HepG2 (cell line): Measurements from ENCODE around the gene TCF25. TPM values are rescaled to one million over a fixed set of nuclear protein-coding genes. Genes with fewer than 3 reads are reported as not detected.

Source experiments
- ATAC-seq: fragments of 200-7000 bp; cut with Tn5 transposase; 3 replicates; pipeline ENCODE4 v1.9.1; 2020; ENCODE audit warnings: mild to moderate bottlenecking, moderate library complexity
- BruUV-seq: library from RNA; stranded (reverse); fragments of 400-500 nt; replicated peaks from 2 replicates; lab custom pipeline; 2021; lab: Mats Ljungman, UMichigan
- CTCF ChIA-PET: fragments of 300-600 bp; formaldehyde crosslinking; extraction: SDS; loops from one replicate; lab custom pipeline; 2021; ENCODE audit warnings: low total read pairs, inconsistent platforms, low intra/inter-chr PET ratio; lab: Yijun Ruan, JAX
- POLR2A ChIA-PET: fragments of 350-600 bp; sonication (Branson Sonifier 250); formaldehyde crosslinking; loops from one replicate; lab custom pipeline; 2020; ENCODE audit warnings: antibody characterized with exemption, inconsistent platforms; lab: Yijun Ruan, JAX
- DNase-seq: peaks from one replicate; pipeline ENCODE4 v3.0.0-alpha.2; 2015; ENCODE audit warnings: low spot score
- FAIRE-seq: peaks from 3 replicates; lab custom pipeline; 2011; peaks lifted over from hg19 to GRCh38; lab: Jason Lieb, UNC
- H2AFZ ChIP-seq: one replicate; pipeline ENCODE4 v1.6.1; 2011; ENCODE audit warnings: low read length, inconsistent platforms
- H3K27ac ChIP-seq: fragments of 300-600 bp; 3 replicates; pipeline ENCODE4 v1.8.0; 2011; ENCODE audit warnings: mixed run types, mild to moderate bottlenecking, mixed read lengths, low read length, inconsistent platforms; ENCODE audit not compliant: insufficient read depth; ENCODE audit errors: extremely low read length
- H3K27me3 ChIP-seq, 2 experiments: fragments of 200-600 bp in 1 of 2; 2 replicates in 1 of 2; 3 replicates in 1 of 2; pipeline versions ENCODE4 v1.6.0 to v1.8.0; 2011; ENCODE audit warnings: low read length in 2 of 2, mild to moderate bottlenecking in 2 of 2, moderate library complexity in 2 of 2, inconsistent platforms in 1 of 2; ENCODE audit not compliant: insufficient read depth in 2 of 2, control insufficient read depth in 1 of 2
- H3K36me3 ChIP-seq, 2 experiments: fragments of 200-600 bp in 1 of 2; replicated peaks in 1 of 2; 2 replicates in 1 of 2; 3 replicates in 1 of 2; pipeline versions ENCODE4 v1.5.1 to v1.8.0; 2011; ENCODE audit warnings: low read length in 2 of 2, inconsistent platforms in 1 of 2; ENCODE audit not compliant: insufficient read depth in 2 of 2, control insufficient read depth in 1 of 2
- H3K4me1 ChIP-seq: 2 replicates; pipeline ENCODE4 v1.5.1; 2012; ENCODE audit warnings: low read length, inconsistent platforms; ENCODE audit not compliant: insufficient read depth
- H3K4me2 ChIP-seq: 2 replicates; pipeline ENCODE4 v1.6.0; 2011; ENCODE audit warnings: low read depth, low read length, inconsistent platforms
- H3K4me3 ChIP-seq, 3 experiments: fragments of 200-600 bp in 1 of 3; sonication (generic), shearing (Covaris generic) in 1 of 3; replicated peaks in 1 of 3; 2 replicates each; pipeline ENCODE4 v1.5.1; 2011 to 2016; ENCODE audit warnings: low read length in 3 of 3, inconsistent platforms in 2 of 3, low read depth in 2 of 3, mild to moderate bottlenecking in 2 of 3, control low read depth in 1 of 3, mixed read lengths in 1 of 3; ENCODE audit not compliant: insufficient read depth in 1 of 3
- H3K79me2 ChIP-seq: one replicate; pipeline ENCODE4 v1.6.1; 2011; ENCODE audit warnings: low read length, inconsistent platforms; ENCODE audit not compliant: insufficient read depth
- H3K9ac ChIP-seq: 2 replicates; pipeline ENCODE4 v1.6.0; 2011; ENCODE audit warnings: mild to moderate bottlenecking, low read depth, low read length, inconsistent platforms; ENCODE audit not compliant: insufficient read depth
- H3K9me3 ChIP-seq: 2 replicates; pipeline ENCODE4 v1.5.1; 2012; ENCODE audit warnings: mild to moderate bottlenecking, low read length
- H4K20me1 ChIP-seq: 2 replicates; pipeline ENCODE4 v1.6.0; 2011; ENCODE audit warnings: inconsistent platforms, mild to moderate bottlenecking, low read length, moderate library complexity; ENCODE audit not compliant: insufficient read depth
- AGO2 ChIP-seq: fragments of 200-400 bp; formaldehyde crosslinking; optimal IDR thresholded peaks from 2 replicates; pipeline ENCODE3; 2017; ENCODE audit warnings: mild to moderate bottlenecking, low read depth, low read length, moderate library complexity
- GABPB1 ChIP-seq: IDR thresholded peaks from 2 replicates; pipeline ENCODE4 v1.6.1; 2016; ENCODE audit warnings: mild to moderate bottlenecking, missing genetic modification reagents, moderate library complexity, missing compliant biosample characterization
- HMG20B ChIP-seq: conservative IDR thresholded peaks from 2 replicates; pipeline ENCODE4 v1.6.1; 2016; ENCODE audit warnings: missing genetic modification reagents, missing compliant biosample characterization
- POLR2A ChIP-seq, 2 experiments: IDR thresholded peaks; 2 replicates each; pipeline ENCODE4 v1.6.1; 2011; ENCODE audit warnings: low read depth in 2 of 2, low read length in 2 of 2, mild to moderate bottlenecking in 1 of 2, moderate library complexity in 1 of 2; ENCODE audit not compliant: insufficient read depth in 1 of 2
- POLR2G ChIP-seq: fragments of 200-400 bp; formaldehyde crosslinking; IDR thresholded peaks from 2 replicates; pipeline ENCODE4 v1.6.1; 2018; ENCODE audit warnings: mild to moderate bottlenecking, low read depth, low read length, moderate library complexity
- RBFOX2 ChIP-seq: fragments of 200-400 bp; formaldehyde crosslinking; IDR thresholded peaks from 2 replicates; pipeline ENCODE4 v1.6.1; 2017; ENCODE audit warnings: low read depth, mild to moderate bottlenecking, low read length
- ZNF136 ChIP-seq: sonication (generic); formaldehyde crosslinking; IDR thresholded peaks from 2 replicates; pipeline ENCODE4 v1.8.1; 2022; ENCODE audit warnings: low read depth, mild to moderate bottlenecking, moderate library complexity, missing genetic modification reagents
- ZNF224 ChIP-seq: sonication (generic); formaldehyde crosslinking; IDR thresholded peaks from 2 replicates; pipeline ENCODE4 v1.5.0; 2020; ENCODE audit warnings: mild to moderate bottlenecking, missing genetic modification reagents
- ZNF24 ChIP-seq: fragments of 450-650 bp; IDR thresholded peaks from 2 replicates; pipeline ENCODE4 v1.6.1; 2017; ENCODE audit warnings: antibody characterized with exemption, mild to moderate bottlenecking
- WGBS: methylation state at CpG from one replicate; pipeline ENCODE4 v1.1.6; 2017; ENCODE audit warnings: low lambda C conversion rate; 5-methylcytosine and 5-hydroxymethylcytosine counted together
- in situ Hi-C: cut with HindIII; loops from 2 replicates; pipeline ENCODE4 v1.10.0; 2017; ENCODE audit warnings: low pct_unique_long_range_greater_than_20kb; ENCODE audit not compliant: extremely low pct_ligation_motif_present
- intact Hi-C: fragments of 100-400 bp; cut with micrococcal nuclease; formaldehyde crosslinking; loops from one replicate; pipeline ENCODE4 v1.10.0; 2022; ENCODE audit not compliant: unreplicated experiment
- polyA plus RNA-seq, 8 experiments: library from polyadenylated mRNA; depleted of rRNA in 3 of 8; stranded (reverse) in 7 of 8; unstranded in 1 of 8; fragments of >200 nt; fragmentation: Illumina TruSeq in 4 of 8; extraction: Trizol in 4 of 8; gene quantifications; 2 replicates each; pipeline versions ENCODE4 v1.2.1 to v1.2.3, GENCODE V29; 2011 to 2016; ENCODE audit warnings: low read depth in 4 of 8, missing spikeins in 1 of 8, mixed read lengths in 1 of 8; ENCODE audit not compliant: insufficient read depth in 1 of 8
- total RNA-seq, 5 experiments: library from RNA; depleted of rRNA; stranded (reverse); fragments of >200 nt; fragmentation: Illumina TruSeq; extraction: Trizol; gene quantifications; 2 replicates each; pipeline ENCODE4 v1.2.3, GENCODE V29; 2016; ENCODE audit warnings: low read depth in 1 of 5

TCF25 gene
- total and polyA plus RNA-seq, 2 of the 13 experiments (the other 11 are each of a cell fraction or from before 2014, with no cell fraction given): 138 to 206 TPM

- TF ChIP-seq POLR2A (IDR thresholded peaks at IDR 0.05; ENCODE audit: insufficient read depth in 1 of 2, low read depth in 2 of 2, low read length in 2 of 2) (0 out of 4 replicates have a peak, but pooled peaks of 1 of the 2 experiments have one; percentile 20), ZNF136 (no peak), ZNF224 (CRISPR knock-in tag) (no peak), POLR2G (0 out of 2 replicates have a peak, but pooled peaks have one; percentile 11), HMG20B (no peak), ZNF24 (no peak)
Observed at GRCh38 chr16:89931305-89931896, 58.0 kb downstream of the TCF25 start (continued).

DNA sequence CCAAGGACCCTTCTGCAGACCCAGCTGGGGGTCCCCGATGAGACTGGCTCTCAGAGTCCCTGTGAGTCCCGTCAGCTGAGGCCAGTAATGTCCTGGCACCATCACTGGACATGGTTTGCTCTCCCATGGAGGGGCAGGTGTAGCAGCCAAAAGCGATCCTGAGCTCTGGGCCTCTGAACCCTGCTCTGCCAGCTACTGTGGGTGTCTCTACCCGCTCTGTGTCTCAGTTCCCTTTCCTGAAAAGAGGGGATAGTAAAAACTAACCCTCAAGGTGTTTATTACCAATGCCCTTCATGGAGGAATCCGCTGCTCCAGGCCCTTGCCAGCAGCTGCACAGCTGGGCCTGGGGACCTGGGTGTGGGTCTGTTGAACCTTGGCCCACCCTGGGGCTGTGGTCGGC is 58.6 kb downstream of the TCF25 start:
- no peak overlapping the region for H3K27ac ChIP-seq
- no peak overlapping the region for H3K4me3 ChIP-seq
- H3K36me3 ChIP-seq: peaks cover 22 to 32% of the 10 kb centered on the region in 2 experiments; a peak in 4 of 5 replicates
- DNase-seq: no peak
- FAIRE-seq: no peak
- intact Hi-C loops: no loop called here
- TF ChIP-seq RBFOX2: peak; percentile 26; the same call in 1 of the 2 replicates
- TF ChIP-seq GABPB1: no peak
- TF ChIP-seq AGO2: peak; percentile 75
- peak; percentile 29; the same call in 1 of the 2 replicates for TF ChIP-seq POLR2G
- TF ChIP-seq, all 625 proteins: peak for 3
- H3K4me1 ChIP-seq: no peaks in the 10 kb centered on the region
- H3K9ac ChIP-seq: no peak overlapping the region
- in situ Hi-C loops: no loop called here
- no peak for ATAC-seq
- no TSS peak for BruUV-seq
- CTCF ChIA-PET: no interaction called here
- H3K4me2 ChIP-seq: no peak overlapping the region
- no peaks in the 10 kb centered on the region for H3K9me3 ChIP-seq
- POLR2A ChIA-PET: interaction anchor here (4.4 kb wide), 1 partner anchor 10 kb away, joined by 26 read pairs; the partner anchor contains the start of gene TUBB3
- H3K27me3 ChIP-seq: no peaks in the 10 kb centered on the region
- WGBS: 95% methylated on average over 6 of the region's 6 CpGs
- peaks cover 20% of the 10 kb centered on the region; the same call in 1 of the 2 replicates for H4K20me1 ChIP-seq
- H2AFZ ChIP-seq: no peak overlapping the region
- H3K79me2 ChIP-seq: peaks cover 3% of the 10 kb centered on the region
